ENCODE data around the gene TGM6.

DNA sequence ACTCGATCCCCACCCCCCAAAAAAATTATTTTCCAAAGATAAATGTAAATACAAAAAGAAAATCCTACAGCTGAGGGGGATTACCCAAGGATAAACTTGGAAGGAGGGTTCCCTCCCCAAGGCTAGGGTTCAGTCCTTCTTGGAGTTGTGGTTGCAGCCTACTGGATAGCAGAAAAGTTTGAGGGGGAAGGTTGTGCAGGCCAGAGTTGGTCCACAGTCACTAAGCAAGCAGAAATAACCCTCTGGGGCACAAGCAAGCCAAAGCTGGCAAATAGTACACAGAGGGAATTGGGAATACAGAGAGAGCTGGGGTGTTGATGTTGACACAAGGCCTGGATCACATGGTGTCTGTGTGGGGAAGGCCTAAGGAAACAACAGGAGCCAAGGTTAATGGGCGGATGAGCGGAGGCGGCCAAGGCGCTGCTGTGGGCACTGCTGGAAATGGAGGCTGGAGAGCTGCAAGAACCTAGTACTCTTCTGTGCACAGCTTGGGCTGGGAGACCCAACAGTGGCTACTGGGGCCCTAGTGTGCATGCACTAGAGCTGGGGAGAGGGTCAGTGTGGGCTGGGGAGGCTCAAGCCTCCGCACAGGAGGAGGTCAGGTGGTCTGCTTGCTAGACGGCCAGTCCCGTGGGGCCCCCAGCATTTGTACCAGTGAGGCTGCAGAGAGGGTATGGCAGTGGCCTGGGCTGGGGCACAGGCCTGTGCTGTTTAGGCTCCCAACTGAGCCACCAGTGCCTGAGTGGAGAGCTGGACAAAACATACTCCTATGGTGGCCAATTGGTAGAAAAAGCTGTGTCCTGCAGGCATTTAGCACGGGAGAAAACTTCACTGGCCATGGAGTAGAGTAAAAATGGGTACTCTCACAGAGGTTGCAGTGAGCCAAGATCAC lies 95.4 kb downstream of the TGM6 start:
- no peak for TF ChIP-seq NFIC (IDR thresholded peaks at IDR 0.05)
- TF ChIP-seq TEAD4 (IDR thresholded peaks at IDR 0.05), result no peak
- no peak for TF ChIP-seq CREB1 (IDR thresholded peaks at IDR 0.05; ENCODE audit: low read depth)
- TF ChIP-seq, protein P1, sequence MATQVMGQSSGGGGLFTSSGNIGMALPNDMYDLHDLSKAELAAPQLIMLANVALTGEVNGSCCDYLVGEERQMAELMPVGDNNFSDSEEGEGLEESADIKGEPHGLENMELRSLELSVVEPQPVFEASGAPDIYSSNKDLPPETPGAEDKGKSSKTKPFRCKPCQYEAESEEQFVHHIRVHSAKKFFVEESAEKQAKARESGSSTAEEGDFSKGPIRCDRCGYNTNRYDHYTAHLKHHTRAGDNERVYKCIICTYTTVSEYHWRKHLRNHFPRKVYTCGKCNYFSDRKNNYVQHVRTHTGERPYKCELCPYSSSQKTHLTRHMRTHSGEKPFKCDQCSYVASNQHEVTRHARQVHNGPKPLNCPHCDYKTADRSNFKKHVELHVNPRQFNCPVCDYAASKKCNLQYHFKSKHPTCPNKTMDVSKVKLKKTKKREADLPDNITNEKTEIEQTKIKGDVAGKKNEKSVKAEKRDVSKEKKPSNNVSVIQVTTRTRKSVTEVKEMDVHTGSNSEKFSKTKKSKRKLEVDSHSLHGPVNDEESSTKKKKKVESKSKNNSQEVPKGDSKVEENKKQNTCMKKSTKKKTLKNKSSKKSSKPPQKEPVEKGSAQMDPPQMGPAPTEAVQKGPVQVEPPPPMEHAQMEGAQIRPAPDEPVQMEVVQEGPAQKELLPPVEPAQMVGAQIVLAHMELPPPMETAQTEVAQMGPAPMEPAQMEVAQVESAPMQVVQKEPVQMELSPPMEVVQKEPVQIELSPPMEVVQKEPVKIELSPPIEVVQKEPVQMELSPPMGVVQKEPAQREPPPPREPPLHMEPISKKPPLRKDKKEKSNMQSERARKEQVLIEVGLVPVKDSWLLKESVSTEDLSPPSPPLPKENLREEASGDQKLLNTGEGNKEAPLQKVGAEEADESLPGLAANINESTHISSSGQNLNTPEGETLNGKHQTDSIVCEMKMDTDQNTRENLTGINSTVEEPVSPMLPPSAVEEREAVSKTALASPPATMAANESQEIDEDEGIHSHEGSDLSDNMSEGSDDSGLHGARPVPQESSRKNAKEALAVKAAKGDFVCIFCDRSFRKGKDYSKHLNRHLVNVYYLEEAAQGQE (IDR thresholded peaks at IDR 0.05; ENCODE audit: low read depth), result no peak
- TF ChIP-seq EP300 (IDR thresholded peaks at IDR 0.05; ENCODE audit: borderline replicate concordance), result no peak
- TF ChIP-seq, protein P2, sequence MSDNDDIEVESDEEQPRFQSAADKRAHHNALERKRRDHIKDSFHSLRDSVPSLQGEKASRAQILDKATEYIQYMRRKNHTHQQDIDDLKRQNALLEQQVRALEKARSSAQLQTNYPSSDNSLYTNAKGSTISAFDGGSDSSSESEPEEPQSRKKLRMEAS (IDR thresholded peaks at IDR 0.05), result no peak
